CMK (cell line): ENCODE results near the gene TESK1.
A peak's percentile ranks its signal among the peaks of the same experiment; 100 is the strongest.
"Not testable (repeated sequence)": the region's sequence is repeated elsewhere in the genome, so short reads cannot be mapped to it uniquely, and the experiment has no call there.

Source experiments
- DNase-seq: peaks from one replicate; pipeline ENCODE4 v3.0.0-alpha.2; 2010; ENCODE audit warnings: low read depth

Gene TESK1

GRCh38 chr9:35579659-35580227, 25.3 kb upstream of the TESK1 start:
- not testable (repeated sequence) for DNase-seq

- DNase-seq = not testable (repeated sequence)
Observed at GRCh38 chr9:35583521-35583920, 21.5 kb upstream of the TESK1 start.

- not testable (repeated sequence) for DNase-seq
Observed at GRCh38 chr9:35584681-35585080, 20.4 kb upstream of the TESK1 start.

GRCh38 chr9:35588506-35588905, 16.6 kb upstream of the TESK1 start:
- DNase-seq = not testable (repeated sequence)

- DNase-seq = no peak
Observed at GRCh38 chr9:35593581-35593980, 11.5 kb upstream of the TESK1 start.

GRCh38 chr9:35594471-35594870, 10.6 kb upstream of the TESK1 start:
- DNase-seq = no peak

GRCh38 chr9:35596907-35597306, 8.2 kb upstream of the TESK1 start:
- not testable (repeated sequence) for DNase-seq

GRCh38 chr9:35598866-35599590, 6.0 kb upstream of the TESK1 start:
- no peak for DNase-seq

- DNase-seq = no peak
Observed at GRCh38 chr9:35599763-35600604, 5.1 kb upstream of the TESK1 start.

GRCh38 chr9:35603506-35603985, 1.5 kb upstream of the TESK1 start:
- DNase-seq = no peak

GRCh38 chr9:35603986-35604577, 980 bp upstream of the TESK1 start:
- DNase-seq = peak; percentile 99

GRCh38 chr9:35605351-35606137, 482 bp downstream of the TESK1 start:
- DNase-seq = no peak

- DNase-seq = no peak
Observed at GRCh38 chr9:35606138-35606504, 1.1 kb downstream of the TESK1 start.

GRCh38 chr9:35606726-35607125, 1.7 kb downstream of the TESK1 start:
- DNase-seq = no peak

- no peak for DNase-seq
Observed at GRCh38 chr9:35608221-35608620, 3.2 kb downstream of the TESK1 start.

GRCh38 chr9:35609001-35609819, 4.1 kb downstream of the TESK1 start:
- DNase-seq = no peak

- DNase-seq = no peak
Observed at GRCh38 chr9:35609820-35610163, 4.7 kb downstream of the TESK1 start.

- DNase-seq = no peak
Observed at GRCh38 chr9:35611230-35611797, 6.3 kb downstream of the TESK1 start.

GRCh38 chr9:35612066-35612465, 7.0 kb downstream of the TESK1 start:
- not testable (repeated sequence) for DNase-seq

GRCh38 chr9:35612843-35613242, 7.8 kb downstream of the TESK1 start:
- DNase-seq = no peak
